Activated naive CD8-positive, alpha-beta T cell (primary cell): Measurements from ENCODE around the gene GDI1.
A peak's percentile ranks its signal among the peaks of the same experiment; 100 is the strongest.

Experiments
- H3K27ac Mint-ChIP-seq: one replicate; pipeline ENCODE4 v1.8.0; 2021; ENCODE audit warnings: mixed read lengths
- H3K27me3 Mint-ChIP-seq: one replicate; pipeline ENCODE4 v1.8.0; 2021; ENCODE audit warnings: mixed read lengths
- H3K36me3 Mint-ChIP-seq: one replicate; pipeline ENCODE4 v1.8.0; 2021; ENCODE audit warnings: mixed read lengths
- H3K4me1 Mint-ChIP-seq: one replicate; pipeline ENCODE4 v1.8.0; 2021; ENCODE audit warnings: low read depth, mixed read lengths
- H3K4me3 Mint-ChIP-seq: one replicate; pipeline ENCODE4 v1.8.0; 2021; ENCODE audit warnings: mild to moderate bottlenecking, mixed read lengths
- H3K9me3 Mint-ChIP-seq: one replicate; pipeline ENCODE4 v1.8.0; 2021; ENCODE audit warnings: low read depth, mixed read lengths

The GDI1 gene

GRCh38 chrX:154486052-154486395 lies 49.1 kb downstream of the GDI1 start:
- no peak overlapping the region for H3K4me3 Mint-ChIP-seq
- H3K27ac Mint-ChIP-seq = no peak overlapping the region
- peaks cover 15% of the 10 kb centered on the region for H3K4me1 Mint-ChIP-seq
- H3K9me3 Mint-ChIP-seq = no peaks in the 10 kb centered on the region
- no peaks in the 10 kb centered on the region for H3K36me3 Mint-ChIP-seq
- no peaks in the 10 kb centered on the region for H3K27me3 Mint-ChIP-seq

GRCh38 chrX:154486396-154487207 lies 49.6 kb downstream of the GDI1 start, which contains the start of gene UBL4A:
Gene UBL4A, minus strand, starts transcription at chrX:154486615. Its CDS starts 31 bp downstream, at chrX:154486584.
- Mint-ChIP-seq H3K27me3 (no peaks in the 10 kb centered on the region), H3K9me3 (no peaks in the 10 kb centered on the region), H3K27ac (peak within 1 kb of the TSS; percentile 68), H3K36me3 (no peaks in the 10 kb centered on the region), H3K4me3 (peak within 1 kb of the TSS; percentile 84), H3K4me1 (peaks cover 15% of the 10 kb centered on the region)

- H3K27me3 Mint-ChIP-seq = no peaks in the 10 kb centered on the region
- H3K36me3 Mint-ChIP-seq = no peaks in the 10 kb centered on the region
- peaks cover 15% of the 10 kb centered on the region for H3K4me1 Mint-ChIP-seq
- H3K9me3 Mint-ChIP-seq = no peaks in the 10 kb centered on the region
- peak overlapping the region; percentile 84 for H3K4me3 Mint-ChIP-seq
- no peak overlapping the region for H3K27ac Mint-ChIP-seq
Observed at GRCh38 chrX:154487518-154488290, 50.8 kb downstream of the GDI1 start.

- no peaks in the 10 kb centered on the region for H3K27me3 Mint-ChIP-seq
- H3K27ac Mint-ChIP-seq = no peak overlapping the region
- H3K4me1 Mint-ChIP-seq = peaks cover 15% of the 10 kb centered on the region
- H3K36me3 Mint-ChIP-seq = no peaks in the 10 kb centered on the region
- H3K4me3 Mint-ChIP-seq = peak overlapping the region; percentile 41
- H3K9me3 Mint-ChIP-seq = no peaks in the 10 kb centered on the region
Observed at GRCh38 chrX:154488336-154489075, 51.6 kb downstream of the GDI1 start.

- H3K36me3 Mint-ChIP-seq = no peaks in the 10 kb centered on the region
- peak overlapping the region; percentile 82 for H3K27ac Mint-ChIP-seq
- H3K4me1 Mint-ChIP-seq = peaks cover 14% of the 10 kb centered on the region
- peak overlapping the region; percentile 90 for H3K4me3 Mint-ChIP-seq
- no peaks in the 10 kb centered on the region for H3K27me3 Mint-ChIP-seq
- H3K9me3 Mint-ChIP-seq = no peaks in the 10 kb centered on the region
Observed at GRCh38 chrX:154489182-154489581, 52.2 kb downstream of the GDI1 start.

- no peaks in the 10 kb centered on the region for H3K9me3 Mint-ChIP-seq
- peak overlapping the region; percentile 82 for H3K27ac Mint-ChIP-seq
- peaks cover 9% of the 10 kb centered on the region for H3K4me1 Mint-ChIP-seq
- H3K36me3 Mint-ChIP-seq = no peaks in the 10 kb centered on the region
- peak overlapping the region; percentile 90 for H3K4me3 Mint-ChIP-seq
- H3K27me3 Mint-ChIP-seq = no peaks in the 10 kb centered on the region
Observed at GRCh38 chrX:154490021-154490413, 53.1 kb downstream of the GDI1 start.

GRCh38 chrX:154490414-154491083 lies 53.6 kb downstream of the GDI1 start, which contains the start of gene SLC10A3:
Gene SLC10A3, minus strand, starts transcription at chrX:154490629. Its CDS starts 1,689 bp downstream, at chrX:154488940.
- Mint-ChIP-seq H3K27me3 (no peaks in the 10 kb centered on the region), H3K4me3 (peak within 1 kb of the TSS; percentile 90), H3K36me3 (no peaks in the 10 kb centered on the region), H3K27ac (peak within 1 kb of the TSS; percentile 82), H3K9me3 (no peaks in the 10 kb centered on the region), H3K4me1 (peaks cover 9% of the 10 kb centered on the region)
